ENCODE data around the gene MYO3B.
A peak's percentile ranks its signal among the peaks of the same experiment; 100 is the strongest.

The MYO3B gene

GRCh38 chr2:170505631-170506275 is 327.8 kb downstream of the MYO3B start:
- Histone ChIP-seq H3K27me3 (ENCODE audit: control insufficient read depth, insufficient read depth, low read length, poor library complexity, severe bottlenecking) (no peaks in the 10 kb centered on the region), H3K27ac (ENCODE audit: insufficient read depth, low read depth, low read length, poor library complexity, severe bottlenecking) (peak overlapping the region; percentile 55), H3K36me3 (ENCODE audit: control insufficient read depth, insufficient read depth, low read length) (no peaks in the 10 kb centered on the region), H3K4me3 (ENCODE audit: insufficient read depth, low read depth, low read length) (no peak overlapping the region), H3K4me1 (ENCODE audit: control insufficient read depth, insufficient read depth, low read length) (peaks cover 39% of the 10 kb centered on the region), H3K9me3 (ENCODE audit: control insufficient read depth, low read length) (no peaks in the 10 kb centered on the region)
- 19 to 28% methylated on average over 3 to 6 of the region's 6 CpGs for WGBS, 2 experiments

- Histone ChIP-seq H3K9me3 (ENCODE audit: control insufficient read depth, low read length) (no peaks in the 10 kb centered on the region), H3K36me3 (ENCODE audit: control insufficient read depth, insufficient read depth, low read length) (no peaks in the 10 kb centered on the region), H3K27ac (ENCODE audit: insufficient read depth, low read depth, low read length, poor library complexity, severe bottlenecking) (no peak overlapping the region), H3K27me3 (ENCODE audit: control insufficient read depth, insufficient read depth, low read length, poor library complexity, severe bottlenecking) (no peaks in the 10 kb centered on the region), H3K4me3 (ENCODE audit: insufficient read depth, low read depth, low read length) (no peak overlapping the region), H3K4me1 (ENCODE audit: control insufficient read depth, insufficient read depth, low read length) (peaks cover 24% of the 10 kb centered on the region)
- WGBS, 2 experiments, result 93 to 95% methylated on average over 7 to 8 of the region's 8 CpGs
Measured at GRCh38 chr2:170509452-170510193, 331.7 kb downstream of the MYO3B start.

- no peak overlapping the region for H3K4me3 ChIP-seq (ENCODE audit: insufficient read depth, low read depth, low read length)
- H3K9me3 ChIP-seq (ENCODE audit: control insufficient read depth, low read length), result no peaks in the 10 kb centered on the region
- H3K36me3 ChIP-seq (ENCODE audit: control insufficient read depth, insufficient read depth, low read length), result no peaks in the 10 kb centered on the region
- WGBS, 2 experiments, result 66 to 68% methylated on average over 2 of the region's 2 CpGs
- H3K4me1 ChIP-seq (ENCODE audit: control insufficient read depth, insufficient read depth, low read length), result peaks cover 10% of the 10 kb centered on the region
- H3K27me3 ChIP-seq (ENCODE audit: control insufficient read depth, insufficient read depth, low read length, poor library complexity, severe bottlenecking), result no peaks in the 10 kb centered on the region
- no peak overlapping the region for H3K27ac ChIP-seq (ENCODE audit: insufficient read depth, low read depth, low read length, poor library complexity, severe bottlenecking)
Measured at GRCh38 chr2:170512266-170512665, 334.3 kb downstream of the MYO3B start.

- Histone ChIP-seq H3K9me3 (ENCODE audit: control insufficient read depth, low read length) (no peaks in the 10 kb centered on the region), H3K27me3 (ENCODE audit: control insufficient read depth, insufficient read depth, low read length, poor library complexity, severe bottlenecking) (no peaks in the 10 kb centered on the region), H3K27ac (ENCODE audit: insufficient read depth, low read depth, low read length, poor library complexity, severe bottlenecking) (no peak overlapping the region), H3K4me1 (ENCODE audit: control insufficient read depth, insufficient read depth, low read length) (peaks cover 10% of the 10 kb centered on the region), H3K4me3 (ENCODE audit: insufficient read depth, low read depth, low read length) (no peak overlapping the region), H3K36me3 (ENCODE audit: control insufficient read depth, insufficient read depth, low read length) (no peaks in the 10 kb centered on the region)
- WGBS, 2 experiments, result 91 to 93% methylated on average over 5 of the region's 5 CpGs
Measured at GRCh38 chr2:170514140-170514539, 336.2 kb downstream of the MYO3B start.

GRCh38 chr2:170517538-170517937 is 339.6 kb downstream of the MYO3B start:
- Histone ChIP-seq H3K36me3 (ENCODE audit: control insufficient read depth, insufficient read depth, low read length) (no peaks in the 10 kb centered on the region), H3K9me3 (ENCODE audit: control insufficient read depth, low read length) (no peaks in the 10 kb centered on the region), H3K27me3 (ENCODE audit: control insufficient read depth, insufficient read depth, low read length, poor library complexity, severe bottlenecking) (no peaks in the 10 kb centered on the region), H3K4me1 (ENCODE audit: control insufficient read depth, insufficient read depth, low read length) (peaks cover under 1% of the 10 kb centered on the region), H3K4me3 (ENCODE audit: insufficient read depth, low read depth, low read length) (no peak overlapping the region), H3K27ac (ENCODE audit: insufficient read depth, low read depth, low read length, poor library complexity, severe bottlenecking) (no peak overlapping the region)
- 13 to 24% methylated on average over 1 of the region's 1 CpG for WGBS, 2 experiments

- 85 to 97% methylated on average over 1 to 2 of the region's 2 CpGs for WGBS, 2 experiments
Measured at GRCh38 chr2:170518911-170519310, 341.0 kb downstream of the MYO3B start.

GRCh38 chr2:170521299-170521698 is 343.4 kb downstream of the MYO3B start:
- H3K27me3 ChIP-seq (ENCODE audit: control insufficient read depth, insufficient read depth, low read length, poor library complexity, severe bottlenecking), result no peaks in the 10 kb centered on the region
- H3K4me1 ChIP-seq (ENCODE audit: control insufficient read depth, insufficient read depth, low read length), result no peaks in the 10 kb centered on the region
- H3K4me3 ChIP-seq (ENCODE audit: insufficient read depth, low read depth, low read length), result no peak overlapping the region
- no peak overlapping the region for H3K27ac ChIP-seq (ENCODE audit: insufficient read depth, low read depth, low read length, poor library complexity, severe bottlenecking)
- no peaks in the 10 kb centered on the region for H3K9me3 ChIP-seq (ENCODE audit: control insufficient read depth, low read length)
- 91 to 96% methylated on average over 2 of the region's 2 CpGs for WGBS, 2 experiments
- H3K36me3 ChIP-seq (ENCODE audit: control insufficient read depth, insufficient read depth, low read length), result no peaks in the 10 kb centered on the region

More at GRCh38 chr2:170518911-170519310, 341.0 kb downstream of the MYO3B start:
- H3K36me3 ChIP-seq (ENCODE audit: control insufficient read depth, insufficient read depth, low read length), result no peaks in the 10 kb centered on the region
- H3K4me3 ChIP-seq (ENCODE audit: insufficient read depth, low read depth, low read length), result no peak overlapping the region
- no peaks in the 10 kb centered on the region for H3K9me3 ChIP-seq (ENCODE audit: control insufficient read depth, low read length)
- H3K27ac ChIP-seq (ENCODE audit: insufficient read depth, low read depth, low read length, poor library complexity, severe bottlenecking), result no peak overlapping the region
- no peaks in the 10 kb centered on the region for H3K27me3 ChIP-seq (ENCODE audit: control insufficient read depth, insufficient read depth, low read length, poor library complexity, severe bottlenecking)
- H3K4me1 ChIP-seq (ENCODE audit: control insufficient read depth, insufficient read depth, low read length), result no peaks in the 10 kb centered on the region

GRCh38 chr2:170523506-170523905 is 345.6 kb downstream of the MYO3B start:
- Histone ChIP-seq H3K36me3 (ENCODE audit: control insufficient read depth, insufficient read depth, low read length) (no peaks in the 10 kb centered on the region), H3K27me3 (ENCODE audit: control insufficient read depth, insufficient read depth, low read length, poor library complexity, severe bottlenecking) (no peaks in the 10 kb centered on the region), H3K9me3 (ENCODE audit: control insufficient read depth, low read length) (no peaks in the 10 kb centered on the region), H3K4me3 (ENCODE audit: insufficient read depth, low read depth, low read length) (no peak overlapping the region), H3K4me1 (ENCODE audit: control insufficient read depth, insufficient read depth, low read length) (no peaks in the 10 kb centered on the region), H3K27ac (ENCODE audit: insufficient read depth, low read depth, low read length, poor library complexity, severe bottlenecking) (no peak overlapping the region)
- 83 to 85% methylated on average over 4 of the region's 4 CpGs for WGBS, 2 experiments

- 49 to 56% methylated on average over 2 of the region's 2 CpGs for WGBS, 2 experiments
- Histone ChIP-seq H3K27me3 (ENCODE audit: control insufficient read depth, insufficient read depth, low read length, poor library complexity, severe bottlenecking) (no peaks in the 10 kb centered on the region), H3K9me3 (ENCODE audit: control insufficient read depth, low read length) (no peaks in the 10 kb centered on the region), H3K4me3 (ENCODE audit: insufficient read depth, low read depth, low read length) (no peak overlapping the region), H3K4me1 (ENCODE audit: control insufficient read depth, insufficient read depth, low read length) (no peaks in the 10 kb centered on the region), H3K27ac (ENCODE audit: insufficient read depth, low read depth, low read length, poor library complexity, severe bottlenecking) (no peak overlapping the region), H3K36me3 (ENCODE audit: control insufficient read depth, insufficient read depth, low read length) (no peaks in the 10 kb centered on the region)
Measured at GRCh38 chr2:170524828-170525565, 347.1 kb downstream of the MYO3B start.

- WGBS, 2 experiments, result 79 to 80% methylated on average over 5 of the region's 5 CpGs
- H3K27ac ChIP-seq (ENCODE audit: insufficient read depth, low read depth, low read length, poor library complexity, severe bottlenecking), result no peak overlapping the region
- no peaks in the 10 kb centered on the region for H3K27me3 ChIP-seq (ENCODE audit: control insufficient read depth, insufficient read depth, low read length, poor library complexity, severe bottlenecking)
- no peak overlapping the region for H3K4me3 ChIP-seq (ENCODE audit: insufficient read depth, low read depth, low read length)
- no peaks in the 10 kb centered on the region for H3K4me1 ChIP-seq (ENCODE audit: control insufficient read depth, insufficient read depth, low read length)
- no peaks in the 10 kb centered on the region for H3K36me3 ChIP-seq (ENCODE audit: control insufficient read depth, insufficient read depth, low read length)
- H3K9me3 ChIP-seq (ENCODE audit: control insufficient read depth, low read length), result no peaks in the 10 kb centered on the region
Measured at GRCh38 chr2:170525566-170525900, 347.6 kb downstream of the MYO3B start.
